ENCODE results near the gene HTR2B. TPM values are rescaled to one million over a fixed set of nuclear protein-coding genes. Genes with fewer than 3 reads are reported as not detected.

The HTR2B gene
- 1 to 10 TPM in 2 of 8 experiments, under 1 TPM in 6; 0.27 to 3.4 (median 0.42) TPM for total RNA-seq

GRCh38 chr2:231124838-231125568 is at the start of gene HTR2B:
HTR2B (minus strand) TSS chr2:231125042; CDS start chr2:231123764, 1,278 bp downstream.
- 30 to 91% (median 55%) methylated on average over 2 to 5 of the region's 5 CpGs for WGBS, 10 experiments
- ATAC-seq (replicated peaks in 6 of 8): peak in 2 of 8 experiments; percentile 24 to 59
- H3K4me3 ChIP-seq: no peak within 1 kb of the TSS
- in situ Hi-C loops (cut with MboI; ENCODE audit: low pct_unique_long_range_greater_than_20kb in 2 of 9, low sequenced_read_pairs in 9 of 9, unreplicated experiment in 9 of 9): loop anchor here in 3 of 9 experiments (25.0 kb wide), 2 partner anchors 287 to 312 kb away; no protein-coding TSS in a partner anchor
- no peak within 1 kb of the TSS for H3K27ac ChIP-seq
- peaks cover 9 to 10% of the 10 kb centered on the region in 2 donors for H3K4me1 ChIP-seq (replicated peaks in 1 of 2)

- in situ Hi-C loops (cut with MboI; ENCODE audit: low pct_unique_long_range_greater_than_20kb in 2 of 9, low sequenced_read_pairs in 9 of 9, unreplicated experiment in 9 of 9): no loop called here
- 20 to 100% (median 79%) methylated on average over 1 to 2 of the region's 2 CpGs; no CpG with 5 or more reads in 1 of the 10 experiments for WGBS, 10 experiments
- H3K27ac ChIP-seq: no peak overlapping the region
- H3K4me1 ChIP-seq (replicated peaks in 1 of 2): no peaks in the 10 kb centered on the region
- ATAC-seq (replicated peaks in 6 of 8): no peak
- no peak overlapping the region for H3K4me3 ChIP-seq
Measured at GRCh38 chr2:231174211-231174651, 49.4 kb upstream of the HTR2B start.

- H3K4me1 ChIP-seq (replicated peaks in 1 of 2): no peaks in the 10 kb centered on the region
- WGBS, 10 experiments: 50 to 100% (median 94%) methylated on average over 1 to 3 of the region's 3 CpGs; no CpG with 5 or more reads in 1 of the 10 experiments
- no peak overlapping the region for H3K4me3 ChIP-seq
- no peak for ATAC-seq (replicated peaks in 6 of 8)
- in situ Hi-C loops (cut with MboI; ENCODE audit: low pct_unique_long_range_greater_than_20kb in 2 of 9, low sequenced_read_pairs in 9 of 9, unreplicated experiment in 9 of 9): no loop called here
- H3K27ac ChIP-seq: no peak overlapping the region
Measured at GRCh38 chr2:231172025-231172424, 47.2 kb upstream of the HTR2B start.

GRCh38 chr2:231170055-231170454 is 45.2 kb upstream of the HTR2B start:
- ATAC-seq (replicated peaks in 6 of 8): peak in 3 of 8 experiments; percentile 84 to 94 (median 90)
- WGBS, 10 experiments: 38 to 100% (median 100%) methylated on average over 1 of the region's 1 CpG; no CpG with 5 or more reads in 1 of the 10 experiments
- no peaks in the 10 kb centered on the region for H3K4me1 ChIP-seq (replicated peaks in 1 of 2)
- H3K27ac ChIP-seq: no peak overlapping the region
- in situ Hi-C loops (cut with MboI; ENCODE audit: low pct_unique_long_range_greater_than_20kb in 2 of 9, low sequenced_read_pairs in 9 of 9, unreplicated experiment in 9 of 9): no loop called here
- H3K4me3 ChIP-seq: no peak overlapping the region

GRCh38 chr2:231169488-231169887 is 44.6 kb upstream of the HTR2B start:
- Histone ChIP-seq H3K4me3 (no peak overlapping the region), H3K4me1 (replicated peaks in 1 of 2) (no peaks in the 10 kb centered on the region), H3K27ac (no peak overlapping the region)
- peak in 4 of 8 experiments; percentile 25 to 84 (median 54) for ATAC-seq (replicated peaks in 6 of 8)
- in situ Hi-C loops (cut with MboI; ENCODE audit: low pct_unique_long_range_greater_than_20kb in 2 of 9, low sequenced_read_pairs in 9 of 9, unreplicated experiment in 9 of 9): no loop called here
- WGBS, 10 experiments: 20 to 80% (median 61%) methylated on average over 1 to 3 of the region's 3 CpGs; no CpG with 5 or more reads in 6 of the 10 experiments

- Histone ChIP-seq H3K4me1 (replicated peaks in 1 of 2) (no peaks in the 10 kb centered on the region), H3K4me3 (no peak overlapping the region), H3K27ac (no peak overlapping the region)
- 23 to 100% (median 77%) methylated on average over 1 to 4 of the region's 4 CpGs for WGBS, 10 experiments
- ATAC-seq (replicated peaks in 6 of 8): no peak
- in situ Hi-C loops (cut with MboI; ENCODE audit: low pct_unique_long_range_greater_than_20kb in 2 of 9, low sequenced_read_pairs in 9 of 9, unreplicated experiment in 9 of 9): no loop called here
Measured at GRCh38 chr2:231168460-231169139, 43.8 kb upstream of the HTR2B start.

GRCh38 chr2:231167745-231168459 is 43.1 kb upstream of the HTR2B start:
- Histone ChIP-seq H3K27ac (no peak overlapping the region), H3K4me1 (replicated peaks in 1 of 2) (no peaks in the 10 kb centered on the region), H3K4me3 (no peak overlapping the region)
- ATAC-seq (replicated peaks in 6 of 8): no peak
- WGBS, 10 experiments: 79 to 100% (median 93%) methylated on average over 3 to 6 of the region's 6 CpGs; no CpG with 5 or more reads in 1 of the 10 experiments
- in situ Hi-C loops (cut with MboI; ENCODE audit: low pct_unique_long_range_greater_than_20kb in 2 of 9, low sequenced_read_pairs in 9 of 9, unreplicated experiment in 9 of 9): no loop called here

- in situ Hi-C loops (cut with MboI; ENCODE audit: low pct_unique_long_range_greater_than_20kb in 2 of 9, low sequenced_read_pairs in 9 of 9, unreplicated experiment in 9 of 9): no loop called here
- ATAC-seq (replicated peaks in 6 of 8): no peak
- Histone ChIP-seq H3K4me3 (no peak overlapping the region), H3K27ac (no peak overlapping the region), H3K4me1 (replicated peaks in 1 of 2) (no peaks in the 10 kb centered on the region)
- 37 to 100% (median 80%) methylated on average over 1 to 4 of the region's 4 CpGs for WGBS, 10 experiments
Measured at GRCh38 chr2:231163414-231164095, 38.7 kb upstream of the HTR2B start.

- WGBS, 10 experiments: 73 to 100% (median 93%) methylated on average over 2 to 3 of the region's 3 CpGs; no CpG with 5 or more reads in 3 of the 10 experiments
- Histone ChIP-seq H3K4me1 (replicated peaks in 1 of 2) (no peaks in the 10 kb centered on the region), H3K4me3 (no peak overlapping the region), H3K27ac (no peak overlapping the region)
- in situ Hi-C loops (cut with MboI; ENCODE audit: low pct_unique_long_range_greater_than_20kb in 2 of 9, low sequenced_read_pairs in 9 of 9, unreplicated experiment in 9 of 9): no loop called here
- ATAC-seq (replicated peaks in 6 of 8): no peak
Measured at GRCh38 chr2:231163011-231163410, 38.2 kb upstream of the HTR2B start.

- 0 to 93% (median 81%) methylated on average over 1 to 2 of the region's 2 CpGs for WGBS, 10 experiments
- in situ Hi-C loops (cut with MboI; ENCODE audit: low pct_unique_long_range_greater_than_20kb in 2 of 9, low sequenced_read_pairs in 9 of 9, unreplicated experiment in 9 of 9): no loop called here
- Histone ChIP-seq H3K4me1 (replicated peaks in 1 of 2) (no peaks in the 10 kb centered on the region), H3K4me3 (no peak overlapping the region), H3K27ac (no peak overlapping the region)
- peak in 2 of 8 experiments; percentile 84 to 87 for ATAC-seq (replicated peaks in 6 of 8)
Measured at GRCh38 chr2:231161877-231162329, 37.1 kb upstream of the HTR2B start.

- Histone ChIP-seq H3K4me1 (replicated peaks in 1 of 2) (no peaks in the 10 kb centered on the region), H3K27ac (no peak overlapping the region), H3K4me3 (no peak overlapping the region)
- in situ Hi-C loops (cut with MboI; ENCODE audit: low pct_unique_long_range_greater_than_20kb in 2 of 9, low sequenced_read_pairs in 9 of 9, unreplicated experiment in 9 of 9): no loop called here
- ATAC-seq (replicated peaks in 6 of 8): no peak
- 66 to 97% (median 85%) methylated on average over 4 to 7 of the region's 7 CpGs for WGBS, 10 experiments
Measured at GRCh38 chr2:231161252-231161839, 36.5 kb upstream of the HTR2B start.

GRCh38 chr2:231160701-231161100 is 35.9 kb upstream of the HTR2B start:
- Histone ChIP-seq H3K4me1 (replicated peaks in 1 of 2) (no peaks in the 10 kb centered on the region), H3K4me3 (no peak overlapping the region), H3K27ac (no peak overlapping the region)
- WGBS, 10 experiments: 80 to 100% (median 100%) methylated on average over 1 to 5 of the region's 5 CpGs; no CpG with 5 or more reads in 2 of the 10 experiments
- in situ Hi-C loops (cut with MboI; ENCODE audit: low pct_unique_long_range_greater_than_20kb in 2 of 9, low sequenced_read_pairs in 9 of 9, unreplicated experiment in 9 of 9): no loop called here
- no peak for ATAC-seq (replicated peaks in 6 of 8)

Measured in motor neuron (in vitro differentiated cells).